Stimulated activated naive B cell treated with anti-CD40 and anti-IgM and Interleukin-4, amounts not matched to agents 10 μg/mL and 1 μg/mL and 100 μg/mL, for 72 hours (primary cell): ENCODE results near the gene PITPNC1.
"Not testable (repeated sequence)": the region's sequence is repeated elsewhere in the genome, so short reads cannot be mapped to it uniquely, and the experiment has no call there.

ENCODE experiments used
- ATAC-seq, 2 donors: fragments of 150-1000 bp; cut with Tn5 transposase; replicated peaks; 2 replicates each; pipeline ENCODE4 v1.10.0; 2021; ENCODE audit warnings: moderate library complexity in 1 of 2
- DNase-seq: peaks from one replicate; pipeline ENCODE4 v3.0.0; 2021
- H3K27ac Mint-ChIP-seq: one replicate; pipeline ENCODE4 v1.8.0; 2022; ENCODE audit warnings: mild to moderate bottlenecking, mixed read lengths
- H3K27me3 Mint-ChIP-seq, 2 donors: one replicate each; pipeline ENCODE4 v1.8.0; 2022; ENCODE audit warnings: mixed read lengths in 2 of 2
- H3K36me3 Mint-ChIP-seq, 2 donors: one replicate each; pipeline ENCODE4 v1.8.0; 2022; ENCODE audit warnings: mixed read lengths in 2 of 2, mild to moderate bottlenecking in 1 of 2
- H3K4me1 Mint-ChIP-seq, 2 donors: one replicate each; pipeline ENCODE4 v1.8.0; 2022; ENCODE audit warnings: mixed read lengths in 2 of 2, mild to moderate bottlenecking in 1 of 2
- H3K4me3 Mint-ChIP-seq, 2 donors: one replicate each; pipeline ENCODE4 v1.8.0; 2022; ENCODE audit warnings: mild to moderate bottlenecking in 2 of 2, mixed read lengths in 2 of 2, moderate library complexity in 1 of 2
- H3K9me3 Mint-ChIP-seq, 2 donors: one replicate each; pipeline ENCODE4 v1.8.0; 2022; ENCODE audit warnings: mixed read lengths in 2 of 2, mild to moderate bottlenecking in 1 of 2

Gene PITPNC1

DNA sequence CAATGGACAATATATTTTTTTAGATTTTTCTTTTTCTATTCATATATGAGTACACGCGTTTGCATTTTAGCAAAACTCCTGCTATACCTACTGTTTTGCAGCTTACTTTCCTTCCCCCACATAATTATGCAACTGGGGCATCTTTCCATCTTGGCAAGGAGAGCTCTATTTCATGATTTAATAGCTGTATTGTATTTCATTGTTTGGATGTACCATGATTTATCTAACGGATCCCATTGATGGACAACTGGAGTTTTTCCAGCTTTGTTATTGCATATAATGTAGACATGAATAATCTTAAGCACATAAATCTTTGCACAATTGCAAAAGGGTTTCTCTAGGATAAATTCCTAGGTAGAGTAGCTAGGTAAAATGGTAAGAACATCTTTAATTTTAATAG is 133.9 kb downstream of the PITPNC1 start:
- Mint-ChIP-seq H3K27ac (no peak overlapping the region), H3K9me3 (peaks cover 8 to 10% of the 10 kb centered on the region in 2 donors), H3K4me3 (no peak overlapping the region), H3K36me3 (peaks cover 6 to 10% of the 10 kb centered on the region in 2 donors), H3K27me3 (no peaks in the 10 kb centered on the region), H3K4me1 (peaks cover 7 to 14% of the 10 kb centered on the region in 2 donors)
- ATAC-seq = no peak
- no peak for DNase-seq

DNA sequence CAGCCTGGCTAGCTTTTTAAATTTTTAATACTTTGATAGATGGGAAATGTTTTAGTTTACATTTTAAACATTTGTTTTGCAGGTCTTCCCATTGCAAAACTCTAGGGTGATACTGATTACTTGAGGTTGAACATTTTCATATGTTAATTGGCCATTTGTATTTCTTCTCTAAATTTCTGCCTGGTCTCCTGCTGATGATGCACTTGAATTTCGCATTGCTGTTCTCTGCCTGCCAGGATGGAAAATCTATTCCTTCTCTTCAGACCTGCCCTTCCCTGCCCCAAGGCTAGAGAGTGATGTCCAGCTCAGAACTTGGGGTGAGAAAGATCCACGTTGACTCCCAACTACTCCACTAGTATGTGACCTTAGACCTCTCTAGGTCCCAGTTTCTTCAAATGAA is 134.7 kb downstream of the PITPNC1 start:
- no peak for ATAC-seq
- no peak for DNase-seq
- no peak overlapping the region for H3K4me3 Mint-ChIP-seq
- H3K36me3 Mint-ChIP-seq = peaks cover 6 to 11% of the 10 kb centered on the region in 2 donors
- peaks cover 8 to 11% of the 10 kb centered on the region in 2 donors for H3K9me3 Mint-ChIP-seq
- peaks cover 8 to 16% of the 10 kb centered on the region in 2 donors for H3K4me1 Mint-ChIP-seq
- H3K27ac Mint-ChIP-seq = no peak overlapping the region
- H3K27me3 Mint-ChIP-seq = no peaks in the 10 kb centered on the region

DNA sequence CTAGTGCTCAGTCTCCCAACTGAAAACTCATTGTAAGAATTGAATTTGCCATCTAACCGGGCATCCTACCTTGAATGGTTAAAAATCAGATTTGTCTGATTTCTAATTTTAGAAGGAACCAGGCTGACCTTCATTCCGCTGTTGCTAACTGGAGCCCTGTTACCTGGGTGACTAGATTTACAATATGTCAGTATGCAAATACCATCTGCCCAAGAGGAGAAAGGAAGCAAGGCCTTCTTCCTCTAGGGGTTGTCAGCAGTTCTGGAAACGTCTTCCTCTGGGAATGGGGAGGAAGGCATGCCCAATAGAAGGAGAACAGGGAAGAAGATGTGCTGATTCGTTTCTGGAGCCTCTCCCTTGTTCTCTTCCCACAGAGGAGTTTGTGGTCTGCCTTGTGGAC is 137.9 kb downstream of the PITPNC1 start:
- H3K9me3 Mint-ChIP-seq = peaks cover 9 to 10% of the 10 kb centered on the region in 2 donors
- DNase-seq (no peak), ATAC-seq (no peak)
- no peak overlapping the region for H3K4me3 Mint-ChIP-seq
- H3K4me1 Mint-ChIP-seq = peaks cover 14 to 20% of the 10 kb centered on the region in 2 donors
- peaks cover 2 to 13% of the 10 kb centered on the region in 2 donors for H3K36me3 Mint-ChIP-seq
- no peak overlapping the region for H3K27ac Mint-ChIP-seq
- H3K27me3 Mint-ChIP-seq = peaks cover 0 to 3% of the 10 kb centered on the region in 2 donors

DNA sequence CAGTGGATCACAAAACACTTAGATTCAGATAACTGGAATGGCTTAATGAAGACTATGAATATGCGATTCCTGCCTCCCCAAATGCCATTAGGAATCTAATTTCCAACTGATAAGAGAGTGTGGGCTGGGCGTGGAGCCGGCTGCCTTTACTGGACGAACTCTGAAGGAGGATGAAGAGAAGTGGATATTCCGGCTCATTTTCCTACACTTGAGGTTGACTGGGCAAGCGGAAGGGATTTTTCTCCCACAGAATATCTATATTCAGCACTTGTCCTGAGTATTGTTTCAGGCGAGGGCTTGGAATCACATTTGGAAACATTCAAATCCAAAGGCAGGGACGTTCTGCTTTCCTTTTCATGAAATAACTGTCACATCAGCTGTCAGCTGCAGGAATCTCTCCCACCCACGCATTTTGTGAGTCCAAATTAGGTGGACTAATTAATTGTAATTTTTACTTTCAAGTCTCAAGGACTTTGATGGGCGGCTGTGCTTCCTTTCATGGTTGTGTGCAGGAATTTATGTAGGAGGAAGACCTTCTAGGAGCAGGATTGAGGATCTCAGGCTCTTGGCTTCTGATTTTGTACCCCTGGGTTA is 138.5 kb downstream of the PITPNC1 start:
- H3K27me3 Mint-ChIP-seq = peaks cover 0 to 3% of the 10 kb centered on the region in 2 donors
- no peak overlapping the region for H3K27ac Mint-ChIP-seq
- H3K4me3 Mint-ChIP-seq = no peak overlapping the region
- ATAC-seq (no peak), DNase-seq (no peak)
- H3K4me1 Mint-ChIP-seq = peaks cover 15 to 20% of the 10 kb centered on the region in 2 donors
- H3K9me3 Mint-ChIP-seq = peaks cover 9 to 10% of the 10 kb centered on the region in 2 donors
- peaks cover 2 to 13% of the 10 kb centered on the region in 2 donors for H3K36me3 Mint-ChIP-seq

DNA sequence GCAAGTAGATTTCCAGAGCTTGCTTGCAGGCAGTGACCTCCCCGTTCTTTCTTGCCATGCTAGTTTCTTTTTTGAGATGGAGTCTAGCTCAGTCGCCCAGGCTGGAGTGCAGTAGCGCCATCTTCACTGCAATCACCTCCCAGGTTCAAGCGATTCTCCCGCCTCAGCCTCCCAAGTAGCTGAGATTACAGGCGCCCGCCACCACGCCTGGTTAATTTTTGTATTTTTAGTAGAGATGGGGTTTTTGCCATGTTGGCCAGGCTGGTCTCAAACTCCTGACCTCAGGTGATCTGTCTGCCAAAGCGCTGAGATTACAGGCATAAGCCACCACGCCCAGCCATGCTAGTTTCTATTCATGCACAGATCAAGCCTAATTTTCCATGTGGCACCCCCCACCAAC is 139.5 kb downstream of the PITPNC1 start:
- not testable (repeated sequence) for DNase-seq, H3K27me3 Mint-ChIP-seq, H3K4me3 Mint-ChIP-seq, H3K27ac Mint-ChIP-seq, ATAC-seq, H3K9me3 Mint-ChIP-seq
- H3K36me3 Mint-ChIP-seq = peaks cover 2 to 13% of the 10 kb centered on the region in 2 donors
- H3K4me1 Mint-ChIP-seq = peaks cover 19 to 20% of the 10 kb centered on the region in 2 donors

DNA sequence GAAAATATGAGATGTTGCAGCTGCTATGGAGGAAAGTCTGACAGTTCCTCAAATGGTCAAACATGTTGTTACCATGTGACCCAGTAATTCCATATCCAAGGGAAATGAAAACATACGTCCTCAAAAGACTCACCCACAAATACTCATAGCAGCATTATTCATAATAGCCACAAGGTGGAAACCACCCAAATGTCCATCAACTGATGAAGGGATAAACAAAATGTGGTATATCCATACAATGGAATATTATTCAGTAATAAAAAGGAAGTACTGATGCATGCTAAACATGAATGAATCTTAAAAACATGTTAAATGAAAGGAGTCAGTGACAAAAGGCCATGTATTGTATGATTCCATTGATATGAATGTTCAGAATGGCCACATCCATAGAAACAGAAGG is 140.2 kb downstream of the PITPNC1 start:
- H3K9me3 Mint-ChIP-seq = peaks cover 7 to 10% of the 10 kb centered on the region in 2 donors
- peaks cover 0 to 3% of the 10 kb centered on the region in 2 donors for H3K27me3 Mint-ChIP-seq
- H3K27ac Mint-ChIP-seq = no peak overlapping the region
- no peak overlapping the region for H3K4me3 Mint-ChIP-seq
- H3K36me3 Mint-ChIP-seq = peaks cover 2 to 13% of the 10 kb centered on the region in 2 donors
- ATAC-seq = peak in 1 of 2 donors; percentile 16
- no peak for DNase-seq
- H3K4me1 Mint-ChIP-seq = peaks cover 19 to 20% of the 10 kb centered on the region in 2 donors

DNA sequence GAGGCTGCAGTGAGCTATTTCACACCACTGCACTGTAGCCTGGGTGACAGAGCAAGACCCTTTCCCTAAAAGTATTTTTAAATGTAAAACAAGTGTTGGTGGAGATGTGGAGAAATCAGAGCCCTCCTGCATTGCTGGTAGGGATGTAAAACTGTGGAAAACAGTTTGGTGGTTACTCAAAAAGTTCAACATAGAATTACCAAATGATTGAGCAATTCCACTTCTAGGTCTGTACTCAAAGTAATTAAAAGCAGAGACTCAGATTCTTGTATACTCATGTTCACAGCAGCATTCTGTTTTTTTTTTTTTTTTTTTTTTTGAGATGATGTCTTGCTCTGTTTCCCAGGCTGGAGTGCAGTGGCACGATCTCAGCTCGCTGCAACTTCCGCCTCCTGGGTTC is 141.8 kb downstream of the PITPNC1 start:
- H3K4me3 Mint-ChIP-seq = no peak overlapping the region
- peaks cover 19 to 20% of the 10 kb centered on the region in 2 donors for H3K4me1 Mint-ChIP-seq
- no peak overlapping the region for H3K27ac Mint-ChIP-seq
- H3K9me3 Mint-ChIP-seq = peaks cover 7 to 10% of the 10 kb centered on the region in 2 donors
- H3K36me3 Mint-ChIP-seq = peaks cover 2 to 13% of the 10 kb centered on the region in 2 donors
- DNase-seq = no peak
- ATAC-seq = no peak
- H3K27me3 Mint-ChIP-seq = peaks cover 0 to 3% of the 10 kb centered on the region in 2 donors

DNA sequence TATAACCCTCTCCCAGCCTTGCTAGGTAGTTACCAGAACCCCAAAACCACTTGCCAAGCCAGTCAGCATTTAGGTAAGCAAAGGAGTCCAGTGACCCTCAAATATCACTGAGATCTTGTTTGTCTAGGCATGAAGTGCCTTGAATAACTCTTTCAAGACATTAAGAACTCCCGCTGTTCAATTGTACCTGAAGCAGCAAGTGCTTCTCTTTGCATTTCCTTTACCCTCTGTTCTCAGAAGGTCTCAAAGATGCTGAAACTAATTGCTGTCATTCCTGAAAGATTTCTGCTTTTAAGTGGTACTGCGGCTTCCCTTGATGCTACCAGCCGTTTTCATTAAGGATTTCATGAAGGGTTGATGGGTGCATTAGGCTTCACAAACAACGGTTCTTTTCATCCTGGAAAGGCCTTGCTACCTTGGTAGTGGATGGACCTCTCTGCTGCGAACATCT is 142.7 kb downstream of the PITPNC1 start:
- peaks cover 19 to 20% of the 10 kb centered on the region in 2 donors for H3K4me1 Mint-ChIP-seq
- H3K36me3 Mint-ChIP-seq = peaks cover 2 to 13% of the 10 kb centered on the region in 2 donors
- peaks cover 7 to 10% of the 10 kb centered on the region in 2 donors for H3K9me3 Mint-ChIP-seq
- peaks cover 0 to 3% of the 10 kb centered on the region in 2 donors for H3K27me3 Mint-ChIP-seq
- DNase-seq (no peak), ATAC-seq (no peak)
- no peak overlapping the region for H3K4me3 Mint-ChIP-seq
- no peak overlapping the region for H3K27ac Mint-ChIP-seq

DNA sequence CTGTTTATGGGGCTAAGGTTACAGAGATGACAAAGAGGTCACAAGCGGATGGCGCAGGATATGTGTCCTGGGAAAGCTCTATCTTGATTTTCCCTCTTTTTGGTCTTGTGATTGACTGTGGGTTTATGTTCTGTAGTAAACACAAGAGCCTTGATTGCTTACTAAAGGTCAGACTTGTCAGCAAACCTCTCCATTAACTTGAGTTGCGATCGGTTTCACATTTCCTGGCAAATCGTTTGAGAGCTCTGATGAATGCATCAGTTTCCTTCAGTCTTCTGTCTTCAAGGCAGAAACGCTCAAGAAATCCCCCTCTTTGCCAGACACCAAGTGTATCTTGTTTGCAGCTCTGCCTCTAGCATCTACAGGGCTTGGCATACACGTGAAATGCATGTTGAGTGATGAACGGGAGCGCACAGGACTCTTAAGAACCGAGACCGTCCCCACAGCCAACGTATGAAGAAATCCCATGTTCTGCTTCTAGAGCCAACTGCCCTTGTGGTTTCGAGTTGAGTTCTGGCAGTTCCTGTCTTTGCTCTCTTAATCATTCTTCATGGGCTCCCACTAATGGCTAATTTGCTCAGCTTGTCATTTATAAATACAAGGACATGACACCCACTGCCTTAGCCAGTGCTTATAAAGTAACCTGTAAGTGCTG is 143.3 kb downstream of the PITPNC1 start:
- Mint-ChIP-seq H3K4me3 (peak overlapping the region; percentile 39 to 53), H3K27ac (no peak overlapping the region), H3K4me1 (peaks cover 19 to 20% of the 10 kb centered on the region in 2 donors), H3K27me3 (peaks cover 0 to 3% of the 10 kb centered on the region in 2 donors), H3K9me3 (peaks cover 7 to 10% of the 10 kb centered on the region in 2 donors), H3K36me3 (peaks cover 2 to 13% of the 10 kb centered on the region in 2 donors)
- no peak for DNase-seq
- peak; percentile 60 to 65 for ATAC-seq

DNA sequence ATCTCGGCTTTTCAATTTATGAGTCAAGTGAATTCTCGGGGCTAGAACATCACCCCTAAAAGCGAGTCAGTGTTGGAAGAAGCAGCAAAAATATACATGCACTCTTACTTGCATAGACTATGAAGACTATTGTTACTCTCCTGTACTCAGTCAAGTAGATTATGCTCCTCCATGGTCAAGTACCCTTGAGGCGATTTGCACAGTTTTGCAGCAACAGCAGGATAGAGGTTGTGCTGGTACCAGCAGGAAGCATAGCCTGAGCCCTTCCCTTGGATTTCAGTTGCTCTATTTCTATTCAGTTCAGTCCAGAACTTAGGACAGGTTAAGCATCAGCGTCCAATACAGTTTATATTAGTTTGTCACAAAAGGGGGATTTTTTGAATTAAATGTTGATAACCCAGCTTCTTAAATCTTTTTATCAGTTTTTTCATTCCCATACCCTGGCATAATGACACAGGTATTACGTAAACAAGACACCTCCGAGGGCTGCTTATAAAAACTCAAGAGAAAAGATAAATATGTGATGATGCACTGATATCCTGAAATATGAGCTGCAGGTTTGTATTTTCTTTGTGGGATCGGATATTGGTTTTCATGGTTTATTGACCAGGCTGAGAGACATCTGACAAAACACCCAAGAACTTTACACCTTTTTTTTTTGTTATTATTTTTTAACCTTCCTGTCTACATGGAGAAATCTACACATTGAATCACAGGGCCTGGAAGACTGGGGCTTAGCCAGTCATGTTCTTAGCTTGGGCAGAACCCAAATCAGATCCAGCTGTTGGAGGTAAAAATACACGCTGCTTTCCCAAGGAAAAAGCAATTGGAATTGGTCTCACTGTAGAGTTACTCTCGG is 144.1 kb downstream of the PITPNC1 start:
- Mint-ChIP-seq H3K4me3 (no peak overlapping the region), H3K4me1 (peaks cover 15 to 17% of the 10 kb centered on the region in 2 donors), H3K36me3 (peaks cover 2 to 13% of the 10 kb centered on the region in 2 donors), H3K27ac (no peak overlapping the region), H3K9me3 (peaks cover 7 to 10% of the 10 kb centered on the region in 2 donors), H3K27me3 (peaks cover 0 to 3% of the 10 kb centered on the region in 2 donors)
- ATAC-seq = no peak
- DNase-seq = no peak

DNA sequence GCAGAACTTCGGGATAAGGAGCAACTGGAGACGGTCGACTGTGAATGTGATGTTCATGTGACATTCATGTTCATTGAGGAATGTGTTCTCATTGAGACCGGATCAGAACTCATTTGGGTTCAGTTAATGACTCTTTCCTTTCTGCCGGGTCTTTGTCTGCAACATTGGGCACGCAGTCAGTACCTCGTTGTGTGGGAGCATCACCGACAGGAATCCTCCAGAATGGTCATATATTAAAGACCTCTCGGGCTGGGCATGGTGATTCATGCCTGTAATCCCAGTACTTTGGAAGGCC is 144.6 kb downstream of the PITPNC1 start:
- Mint-ChIP-seq H3K27me3 (peaks cover 0 to 3% of the 10 kb centered on the region in 2 donors), H3K36me3 (peaks cover 2 to 13% of the 10 kb centered on the region in 2 donors), H3K27ac (no peak overlapping the region), H3K9me3 (peaks cover 7 to 9% of the 10 kb centered on the region in 2 donors), H3K4me1 (peaks cover 15 to 17% of the 10 kb centered on the region in 2 donors), H3K4me3 (no peak overlapping the region)
- ATAC-seq = no peak
- no peak for DNase-seq

DNA sequence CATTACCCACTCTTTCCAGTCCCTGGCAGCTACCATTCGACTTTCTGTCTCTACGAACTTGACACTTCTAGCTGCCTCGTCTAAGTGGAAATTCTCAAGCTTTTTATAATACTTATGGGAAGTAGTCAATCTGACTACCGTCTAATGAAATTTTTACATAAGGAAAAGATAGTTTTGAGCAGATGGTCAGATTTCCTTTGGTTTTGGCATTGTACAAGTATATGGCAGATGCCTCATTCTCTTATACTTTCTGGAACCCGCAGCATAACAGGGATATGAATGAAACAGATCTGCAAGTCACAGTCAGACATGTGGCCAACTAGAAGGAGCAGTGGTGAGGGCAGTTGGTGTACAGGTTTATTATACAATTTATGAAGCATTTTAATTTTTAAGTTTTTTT is 146.0 kb downstream of the PITPNC1 start:
- no peaks in the 10 kb centered on the region for H3K9me3 Mint-ChIP-seq
- peaks cover 0 to 3% of the 10 kb centered on the region in 2 donors for H3K27me3 Mint-ChIP-seq
- ATAC-seq (no peak), DNase-seq (no peak)
- H3K4me3 Mint-ChIP-seq = no peak overlapping the region
- no peak overlapping the region for H3K27ac Mint-ChIP-seq
- peaks cover 15 to 16% of the 10 kb centered on the region in 2 donors for H3K4me1 Mint-ChIP-seq
- H3K36me3 Mint-ChIP-seq = peaks cover 0 to 4% of the 10 kb centered on the region in 2 donors

DNA sequence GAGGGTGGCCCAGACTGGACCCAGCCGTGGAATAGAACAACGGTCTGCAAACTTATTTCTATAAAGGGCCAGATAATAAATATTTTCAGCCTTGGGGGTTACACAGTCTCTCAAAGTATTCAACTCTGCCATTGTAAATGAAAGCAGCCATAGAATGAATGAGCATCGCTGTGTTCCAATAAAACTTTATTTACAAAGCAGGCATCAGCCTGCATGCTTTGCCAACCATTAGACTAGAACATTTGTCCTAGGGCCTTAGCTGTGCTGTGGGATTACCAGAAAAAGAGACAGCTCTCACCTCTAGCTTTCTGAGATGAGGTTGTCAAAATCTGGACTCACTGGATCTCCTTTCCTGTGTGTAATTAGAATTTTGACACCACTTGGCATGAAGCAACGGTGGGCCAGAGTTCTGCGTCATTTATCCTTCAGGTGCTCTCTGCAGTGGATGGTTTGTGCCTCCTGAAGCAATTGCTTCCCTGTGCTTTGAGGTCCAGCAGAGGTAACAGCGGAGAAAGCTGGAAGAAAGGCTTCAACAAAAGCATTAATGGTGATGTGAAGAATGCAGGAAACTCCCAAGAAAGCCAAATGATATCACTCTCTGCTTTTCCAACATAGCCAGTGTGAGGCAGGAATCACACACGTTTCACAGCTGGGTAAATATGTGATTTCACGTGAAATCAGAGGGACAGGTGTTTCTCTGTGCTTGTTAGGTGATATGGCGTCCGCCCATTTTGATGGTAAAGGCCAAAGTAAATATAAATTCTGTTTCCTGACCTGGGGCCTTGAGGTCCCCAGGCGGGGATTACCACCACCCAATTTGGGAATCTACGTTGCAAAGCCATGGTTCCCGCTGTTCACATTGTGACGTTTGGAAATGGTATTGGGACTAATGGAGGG is 148.4 kb downstream of the PITPNC1 start:
- Mint-ChIP-seq H3K9me3 (no peaks in the 10 kb centered on the region), H3K36me3 (no peaks in the 10 kb centered on the region), H3K27ac (no peak overlapping the region), H3K27me3 (no peaks in the 10 kb centered on the region), H3K4me1 (peaks cover 2 to 4% of the 10 kb centered on the region in 2 donors), H3K4me3 (no peak overlapping the region)
- ATAC-seq (no peak), DNase-seq (no peak)
